HG03565 (cell line): ENCODE data around the gene INF2.

ENCODE experiments used
- ATAC-seq: cut with Tn5 transposase; IDR thresholded peaks from one replicate; pipeline ENCODE4 v1.9.1; 2021; ENCODE audit warnings: mild to moderate bottlenecking, moderate library complexity; ENCODE audit not compliant: unreplicated experiment

Gene INF2

GRCh38 chr14:104732931-104733681 lies 43.7 kb downstream of the INF2 start:
- no peak for ATAC-seq

- ATAC-seq = no peak
Observed at GRCh38 chr14:104734051-104734587, 44.7 kb downstream of the INF2 start.

- ATAC-seq = no peak
Observed at GRCh38 chr14:104734601-104734990, 45.2 kb downstream of the INF2 start.

- ATAC-seq = no peak
Observed at GRCh38 chr14:104734991-104735779, 45.8 kb downstream of the INF2 start.

- ATAC-seq = no peak
Observed at GRCh38 chr14:104735830-104736642, 46.6 kb downstream of the INF2 start.

GRCh38 chr14:104738375-104739019 lies 49.1 kb downstream of the INF2 start:
- no peak for ATAC-seq

- ATAC-seq = no peak
Observed at GRCh38 chr14:104739026-104739425, 49.6 kb downstream of the INF2 start.

GRCh38 chr14:104739546-104740516 lies 50.4 kb downstream of the INF2 start:
- ATAC-seq = no peak

GRCh38 chr14:104741108-104741802 lies 51.8 kb downstream of the INF2 start:
- ATAC-seq = no peak

GRCh38 chr14:104741803-104742251 lies 52.4 kb downstream of the INF2 start:
- ATAC-seq = no peak

GRCh38 chr14:104742586-104743455 lies 53.4 kb downstream of the INF2 start:
- no peak for ATAC-seq

- no peak for ATAC-seq
Observed at GRCh38 chr14:104743461-104744380, 54.3 kb downstream of the INF2 start.

- no peak for ATAC-seq
Observed at GRCh38 chr14:104744484-104744883, 55.1 kb downstream of the INF2 start.

- no peak for ATAC-seq
Observed at GRCh38 chr14:104745431-104745830, 56.0 kb downstream of the INF2 start.

GRCh38 chr14:104746071-104746545 lies 56.7 kb downstream of the INF2 start:
- ATAC-seq = no peak

- no peak for ATAC-seq
Observed at GRCh38 chr14:104746934-104747481, 57.6 kb downstream of the INF2 start.
